Brain microvascular endothelial cell (primary cell): ENCODE results near the gene ALKBH2.

Experiments
- DNase-seq: peaks from one replicate; pipeline ENCODE4 v3.0.0-alpha.2; 2020
- H3K27ac ChIP-seq: fragments of 250-450 bp; sonication (Bioruptor Pico); 2 replicates; pipeline ENCODE4 v1.5.1; 2020; ENCODE audit warnings: mild to moderate bottlenecking, moderate library complexity
- H3K27me3 ChIP-seq: fragments of 250-450 bp; sonication (Bioruptor Pico); replicated peaks from 2 replicates; pipeline ENCODE4 v1.5.1; 2020; ENCODE audit warnings: mild to moderate bottlenecking
- H3K36me3 ChIP-seq: fragments of 250-450 bp; sonication (Bioruptor Pico); replicated peaks from 2 replicates; pipeline ENCODE4 v1.5.1; 2020; ENCODE audit warnings: mild to moderate bottlenecking
- H3K4me3 ChIP-seq: 2 replicates; pipeline ENCODE4 v1.5.1; 2011; ENCODE audit warnings: low read depth, mild to moderate bottlenecking, control low read depth, low read length, moderate library complexity
- in situ Hi-C: cut with HindIII; loops from 2 replicates; pipeline ENCODE4 v1.10.0; 2017; ENCODE audit warnings: low sequenced_read_pairs, low pct_ligation_motif_present
- TF ChIP-seq, protein P1 (sequence below): IDR thresholded peaks from 2 replicates; pipeline ENCODE4 v1.5.1; 2011; ENCODE audit warnings: low read depth, mild to moderate bottlenecking, moderate library complexity, low read length, control low read depth, inconsistent platforms; ENCODE audit errors: missing control alignments

ALKBH2 gene

GRCh38 chr12:109110988-109111495 is 17.8 kb upstream of the ALKBH2 start:
- Histone ChIP-seq H3K27ac (peak overlapping the region; percentile 69), H3K27me3 (no peaks in the 10 kb centered on the region), H3K4me3 (peak overlapping the region; percentile 75), H3K36me3 (peaks cover 5% of the 10 kb centered on the region)
- in situ Hi-C loops: no loop called here
- peak; percentile 67 for DNase-seq
- TF ChIP-seq, protein P1, sequence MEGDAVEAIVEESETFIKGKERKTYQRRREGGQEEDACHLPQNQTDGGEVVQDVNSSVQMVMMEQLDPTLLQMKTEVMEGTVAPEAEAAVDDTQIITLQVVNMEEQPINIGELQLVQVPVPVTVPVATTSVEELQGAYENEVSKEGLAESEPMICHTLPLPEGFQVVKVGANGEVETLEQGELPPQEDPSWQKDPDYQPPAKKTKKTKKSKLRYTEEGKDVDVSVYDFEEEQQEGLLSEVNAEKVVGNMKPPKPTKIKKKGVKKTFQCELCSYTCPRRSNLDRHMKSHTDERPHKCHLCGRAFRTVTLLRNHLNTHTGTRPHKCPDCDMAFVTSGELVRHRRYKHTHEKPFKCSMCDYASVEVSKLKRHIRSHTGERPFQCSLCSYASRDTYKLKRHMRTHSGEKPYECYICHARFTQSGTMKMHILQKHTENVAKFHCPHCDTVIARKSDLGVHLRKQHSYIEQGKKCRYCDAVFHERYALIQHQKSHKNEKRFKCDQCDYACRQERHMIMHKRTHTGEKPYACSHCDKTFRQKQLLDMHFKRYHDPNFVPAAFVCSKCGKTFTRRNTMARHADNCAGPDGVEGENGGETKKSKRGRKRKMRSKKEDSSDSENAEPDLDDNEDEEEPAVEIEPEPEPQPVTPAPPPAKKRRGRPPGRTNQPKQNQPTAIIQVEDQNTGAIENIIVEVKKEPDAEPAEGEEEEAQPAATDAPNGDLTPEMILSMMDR: no peak

DNA sequence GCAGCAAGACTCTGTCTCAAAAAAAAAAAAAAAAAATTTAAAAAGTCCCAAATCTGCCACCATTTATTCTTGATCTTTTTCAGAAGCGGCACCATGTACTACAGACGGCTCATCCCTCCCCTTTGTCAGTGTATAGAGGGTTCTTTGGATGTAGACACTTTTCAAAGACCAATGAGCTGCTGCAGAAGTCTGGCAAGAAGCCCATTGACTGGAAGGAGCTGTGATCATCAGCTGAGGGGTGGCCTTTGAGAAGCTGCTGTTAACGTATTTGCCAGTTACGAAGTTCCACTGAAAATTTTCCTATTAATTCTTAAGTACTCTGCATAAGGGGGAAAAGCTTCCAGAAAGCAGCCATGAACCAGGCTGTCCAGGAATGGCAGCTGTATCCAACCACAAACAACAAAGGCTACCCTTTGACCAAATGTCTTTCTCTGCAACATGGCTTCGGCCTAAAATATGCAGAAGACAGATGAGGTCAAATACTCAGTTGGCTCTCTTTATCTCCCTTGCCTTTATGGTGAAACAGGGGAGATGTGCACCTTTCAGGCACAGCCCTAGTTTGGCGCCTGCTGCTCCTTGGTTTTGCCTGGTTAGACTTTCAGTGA is 16.6 kb upstream of the ALKBH2 start:
- DNase-seq: no peak
- in situ Hi-C loops: no loop called here
- TF ChIP-seq, protein P1: no peak
- Histone ChIP-seq H3K27me3 (no peaks in the 10 kb centered on the region), H3K36me3 (peaks cover 5% of the 10 kb centered on the region), H3K4me3 (no peak overlapping the region), H3K27ac (no peak overlapping the region)

- Histone ChIP-seq H3K27ac (no peak overlapping the region), H3K36me3 (peaks cover 15% of the 10 kb centered on the region), H3K4me3 (no peak overlapping the region), H3K27me3 (no peaks in the 10 kb centered on the region)
- TF ChIP-seq, protein P1: no peak
- in situ Hi-C loops: no loop called here
- no peak for DNase-seq
Measured at GRCh38 chr12:109105176-109105575, 11.9 kb upstream of the ALKBH2 start.

DNA sequence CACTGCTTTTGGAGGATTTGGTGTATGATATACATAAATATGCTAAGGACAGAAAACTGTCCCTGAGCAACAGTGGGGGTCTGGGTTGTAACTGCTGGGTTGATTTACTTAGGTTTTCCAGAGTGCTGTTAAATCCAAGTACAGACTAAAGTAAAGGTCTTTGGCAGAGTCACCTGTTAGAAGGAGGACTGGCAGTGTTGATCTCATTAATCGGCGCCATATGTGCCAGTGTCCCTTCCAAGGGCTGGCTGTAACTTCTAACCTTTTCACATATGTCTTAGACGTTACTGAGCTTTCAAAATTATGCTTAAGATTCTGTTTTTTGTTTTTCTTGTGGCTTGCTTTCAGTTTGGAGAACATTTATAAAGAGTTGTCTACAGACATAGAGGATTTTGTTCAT is 9.2 kb upstream of the ALKBH2 start:
- Histone ChIP-seq H3K27ac (no peak overlapping the region), H3K27me3 (no peaks in the 10 kb centered on the region), H3K36me3 (peaks cover 10% of the 10 kb centered on the region), H3K4me3 (no peak overlapping the region)
- DNase-seq: no peak
- TF ChIP-seq, protein P1: no peak
- in situ Hi-C loops: no loop called here

GRCh38 chr12:109100741-109101140 is 7.5 kb upstream of the ALKBH2 start:
- no peak overlapping the region for H3K27ac ChIP-seq
- peaks cover 10% of the 10 kb centered on the region for H3K36me3 ChIP-seq
- H3K4me3 ChIP-seq: no peak overlapping the region
- DNase-seq: no peak
- TF ChIP-seq, protein P1: no peak
- in situ Hi-C loops: no loop called here
- H3K27me3 ChIP-seq: no peaks in the 10 kb centered on the region
